ENCODE data around the gene ZEB1. TPM values are rescaled to one million over a fixed set of nuclear protein-coding genes. Genes with fewer than 3 reads are reported as not detected.

The ZEB1 gene
- total and polyA plus RNA-seq, 10 of the 15 experiments (the other 5 are each of a cell fraction or from before 2014, with no cell fraction given) = 10.4 to 35.6 (median 24.5) TPM

DNA sequence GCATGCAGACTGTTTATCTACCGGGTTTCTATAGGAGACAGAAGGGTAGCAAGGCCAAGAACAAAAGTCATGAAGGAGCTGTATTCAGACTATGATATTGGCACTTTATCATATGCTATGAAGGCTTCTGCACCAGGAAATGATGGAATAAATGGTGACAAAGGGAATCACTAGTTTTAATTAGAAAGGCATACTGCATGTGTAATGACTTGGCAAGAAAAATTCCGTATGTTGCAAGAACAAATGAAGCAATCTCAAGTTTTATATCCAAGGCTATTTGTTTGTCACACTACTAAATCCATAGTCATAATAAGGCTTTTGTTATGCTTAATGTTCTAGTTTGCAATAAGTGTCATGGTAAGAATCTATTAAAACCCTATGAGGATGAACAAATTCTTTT, 230.9 kb downstream of the ZEB1 start (continued):
- TF ChIP-seq, protein P1, sequence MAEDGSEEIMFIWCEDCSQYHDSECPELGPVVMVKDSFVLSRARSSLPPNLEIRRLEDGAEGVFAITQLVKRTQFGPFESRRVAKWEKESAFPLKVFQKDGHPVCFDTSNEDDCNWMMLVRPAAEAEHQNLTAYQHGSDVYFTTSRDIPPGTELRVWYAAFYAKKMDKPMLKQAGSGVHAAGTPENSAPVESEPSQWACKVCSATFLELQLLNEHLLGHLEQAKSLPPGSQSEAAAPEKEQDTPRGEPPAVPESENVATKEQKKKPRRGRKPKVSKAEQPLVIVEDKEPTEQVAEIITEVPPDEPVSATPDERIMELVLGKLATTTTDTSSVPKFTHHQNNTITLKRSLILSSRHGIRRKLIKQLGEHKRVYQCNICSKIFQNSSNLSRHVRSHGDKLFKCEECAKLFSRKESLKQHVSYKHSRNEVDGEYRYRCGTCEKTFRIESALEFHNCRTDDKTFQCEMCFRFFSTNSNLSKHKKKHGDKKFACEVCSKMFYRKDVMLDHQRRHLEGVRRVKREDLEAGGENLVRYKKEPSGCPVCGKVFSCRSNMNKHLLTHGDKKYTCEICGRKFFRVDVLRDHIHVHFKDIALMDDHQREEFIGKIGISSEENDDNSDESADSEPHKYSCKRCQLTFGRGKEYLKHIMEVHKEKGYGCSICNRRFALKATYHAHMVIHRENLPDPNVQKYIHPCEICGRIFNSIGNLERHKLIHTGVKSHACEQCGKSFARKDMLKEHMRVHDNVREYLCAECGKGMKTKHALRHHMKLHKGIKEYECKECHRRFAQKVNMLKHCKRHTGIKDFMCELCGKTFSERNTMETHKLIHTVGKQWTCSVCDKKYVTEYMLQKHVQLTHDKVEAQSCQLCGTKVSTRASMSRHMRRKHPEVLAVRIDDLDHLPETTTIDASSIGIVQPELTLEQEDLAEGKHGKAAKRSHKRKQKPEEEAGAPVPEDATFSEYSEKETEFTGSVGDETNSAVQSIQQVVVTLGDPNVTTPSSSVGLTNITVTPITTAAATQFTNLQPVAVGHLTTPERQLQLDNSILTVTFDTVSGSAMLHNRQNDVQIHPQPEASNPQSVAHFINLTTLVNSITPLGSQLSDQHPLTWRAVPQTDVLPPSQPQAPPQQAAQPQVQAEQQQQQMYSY (CRISPR knock-in tag; IDR thresholded peaks at IDR 0.05) = no peak
- TF ChIP-seq SIN3A (IDR thresholded peaks at IDR 0.05; ENCODE audit: low read depth, low read length) = no peak
- TF ChIP-seq YY1 (IDR thresholded peaks at IDR 0.05; ENCODE audit: low read depth, low read length) = no peak
- TF ChIP-seq RAD21 (IDR thresholded peaks at IDR 0.05; ENCODE audit: insufficient read depth, low read depth, low read length) = no peak

DNA sequence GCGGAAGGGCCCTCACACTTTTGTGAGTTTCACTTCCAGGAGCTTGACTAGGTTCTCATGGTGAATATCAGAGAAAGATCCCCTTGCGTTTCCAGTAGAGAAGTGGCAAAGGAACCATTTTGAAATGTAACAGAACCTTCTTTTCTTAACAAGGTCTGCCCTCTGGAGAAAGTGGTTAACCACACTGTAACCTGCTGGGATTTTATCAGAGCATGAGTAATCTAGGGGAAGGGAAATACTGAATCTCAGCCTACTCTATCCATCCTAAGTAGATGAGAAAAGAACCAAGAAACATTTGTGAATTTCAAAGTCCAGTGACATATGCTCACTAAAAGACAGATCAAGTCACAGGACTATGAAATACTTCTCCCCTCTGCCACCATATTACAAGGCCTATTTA, 235.5 kb downstream of the ZEB1 start:
- no peak for ATAC-seq
- ChIA-PET POLR2A (no interaction called here), SMC1A (ENCODE audit: uncharacterized antibody, unreplicated experiment) (no interaction called here)

More for the DNA sequence above, 235.5 kb downstream of the ZEB1 start:
- TF ChIP-seq RCOR1 (conservative IDR thresholded peaks at IDR 0.05; ENCODE audit: low read depth, low read length) (no peak), IKZF1 (conservative IDR thresholded peaks at IDR 0.05) (no peak)
- intact Hi-C loops (cut with micrococcal nuclease; ENCODE audit: unreplicated experiment) (no loop called here), in situ Hi-C loops (cut with MboI) (no loop called here)
- ChIA-PET CTCF (no interaction called here), RAD21 (ENCODE audit: unreplicated experiment) (no interaction called here)
- H3K4me1 ChIP-seq (ENCODE audit: control insufficient read depth, insufficient read depth, low read length) = no peaks in the 10 kb centered on the region
- no peaks in the 10 kb centered on the region for H4K20me1 ChIP-seq (ENCODE audit: control insufficient read depth, insufficient read depth)
- no peak overlapping the region for H3K4me3 ChIP-seq
- H3K9me3 ChIP-seq (replicated peaks; ENCODE audit: control insufficient read depth, insufficient read depth, low read length) = peaks cover 14% of the 10 kb centered on the region
- H3K9ac ChIP-seq (ENCODE audit: control insufficient read depth, insufficient read depth, low read length) = no peak overlapping the region
- 78% methylated on average over 2 of the region's 2 CpGs for WGBS (ENCODE audit: insufficient coverage, insufficient replicate concordance, low lambda C conversion rate, missing lambda C conversion rate)
- H3K27me3 ChIP-seq (replicated peaks in 1 of 2; ENCODE audit: control insufficient read depth in 2 of 2, insufficient read depth in 2 of 2, low read length in 1 of 2) = no peaks in the 10 kb centered on the region
- H3K36me3 ChIP-seq (ENCODE audit: control insufficient read depth in 2 of 2, insufficient read depth in 2 of 2, low read length in 1 of 2) = no peaks in the 10 kb centered on the region
- H2AFZ ChIP-seq (ENCODE audit: control insufficient read depth, low read depth, low read length) = no peak overlapping the region
- FAIRE-seq (no peak), DNase-seq (ENCODE audit: low read depth, low spot score) (peak; percentile 4)
- H3K27ac ChIP-seq (ENCODE audit: control insufficient read depth, insufficient read depth) = no peak overlapping the region
- H3K4me2 ChIP-seq (ENCODE audit: control insufficient read depth, insufficient read depth) = no peak overlapping the region
- no peaks in the 10 kb centered on the region for H3K79me2 ChIP-seq (ENCODE audit: control insufficient read depth, insufficient read depth, low read length)
- BruUV-seq (replicated peaks) = no TSS peak
